ENCODE data around the gene SEPTIN8. TPM values are rescaled to one million over a fixed set of nuclear protein-coding genes. Genes with fewer than 3 reads are reported as not detected.
A peak's percentile ranks its signal among the peaks of the same experiment; 100 is the strongest.

SEPTIN8 gene
- total and polyA plus RNA-seq, 9 donors, result 18.7 to 54.5 (median 36.8) TPM

GRCh38 chr5:132749506-132749905, 27.5 kb downstream of the SEPTIN8 start:
- Histone ChIP-seq H3K27me3 (peaks cover 6% of the 10 kb centered on the region), H3K27ac (no peak overlapping the region), H3K4me1 (ENCODE audit: insufficient read depth) (peaks cover 4% of the 10 kb centered on the region), H3K4me3 (no peak overlapping the region), H3K36me3 (no peaks in the 10 kb centered on the region), H3K9me3 (no peaks in the 10 kb centered on the region)
- 88 to 95% (median 89%) methylated on average over 2 of the region's 2 CpGs for WGBS, 3 donors
- intact Hi-C loops (cut with DNase I), result no loop called here
- no peak for DNase-seq
- TF ChIP-seq EP300 (IDR thresholded peaks at IDR 0.05), result no peak
- TF ChIP-seq CTCF (IDR thresholded peaks at IDR 0.05), result no peak
- no peak for TF ChIP-seq POLR2A (IDR thresholded peaks at IDR 0.05)

- WGBS, 3 donors, result 82 to 90% (median 84%) methylated on average over 10 of the region's 10 CpGs
- intact Hi-C loops (cut with DNase I), result no loop called here
Measured at GRCh38 chr5:132748522-132749000, 28.5 kb downstream of the SEPTIN8 start.

GRCh38 chr5:132747616-132748440, 29.2 kb downstream of the SEPTIN8 start:
- Histone ChIP-seq H3K4me1 (ENCODE audit: insufficient read depth) (peaks cover 4% of the 10 kb centered on the region), H3K27me3 (peaks cover 6% of the 10 kb centered on the region), H3K9me3 (no peaks in the 10 kb centered on the region), H3K36me3 (no peaks in the 10 kb centered on the region), H3K27ac (no peak overlapping the region), H3K4me3 (peak overlapping the region; percentile 21)
- intact Hi-C loops (cut with DNase I), result no loop called here
- DNase-seq, result no peak
- TF ChIP-seq POLR2A (IDR thresholded peaks at IDR 0.05), result no peak
- no peak for TF ChIP-seq CTCF (IDR thresholded peaks at IDR 0.05)
- no peak for TF ChIP-seq EP300 (IDR thresholded peaks at IDR 0.05)
- WGBS, 3 donors, result 28 to 71% (median 40%) methylated on average over 21 to 76 of the region's 76 CpGs

More at GRCh38 chr5:132748522-132749000, 28.5 kb downstream of the SEPTIN8 start:
- Histone ChIP-seq H3K9me3 (no peaks in the 10 kb centered on the region), H3K27ac (no peak overlapping the region), H3K36me3 (no peaks in the 10 kb centered on the region), H3K27me3 (peaks cover 6% of the 10 kb centered on the region), H3K4me3 (no peak overlapping the region), H3K4me1 (ENCODE audit: insufficient read depth) (peaks cover 4% of the 10 kb centered on the region)
- no peak for TF ChIP-seq CTCF (IDR thresholded peaks at IDR 0.05)
- TF ChIP-seq EP300 (IDR thresholded peaks at IDR 0.05), result no peak
- TF ChIP-seq POLR2A (IDR thresholded peaks at IDR 0.05), result no peak
- no peak for DNase-seq

- H3K27ac ChIP-seq, result no peak within 1 kb of the TSS
- TF ChIP-seq EP300 (IDR thresholded peaks at IDR 0.05) (no peak), CTCF (IDR thresholded peaks at IDR 0.05) (no peak), POLR2A (IDR thresholded peaks at IDR 0.05) (no peak)
- H3K4me1 ChIP-seq (ENCODE audit: insufficient read depth), result peaks cover 4% of the 10 kb centered on the region
- peaks cover 6% of the 10 kb centered on the region for H3K27me3 ChIP-seq
- H3K36me3 ChIP-seq, result no peaks in the 10 kb centered on the region
- peak within 1 kb of the TSS; percentile 21 for H3K4me3 ChIP-seq
- no peaks in the 10 kb centered on the region for H3K9me3 ChIP-seq
- no peak for DNase-seq
- 1 to 2% (median 1%) methylated on average over 56 to 59 of the region's 59 CpGs for WGBS, 3 donors
- intact Hi-C loops (cut with DNase I), result no loop called here
Measured at GRCh38 chr5:132746954-132747615, 30.0 kb downstream of the SEPTIN8 start, which contains the start of gene CCNI2. CCNI2 (plus strand) TSS chr5:132747426; CDS start chr5:132747496, 70 bp downstream.

All from ovary (tissue), 9 donors.